ENCODE measurements around the gene ODAD2.

- TF ChIP-seq CTCF (conservative IDR thresholded peaks at IDR 0.05; ENCODE audit: low read length) (no peak), EZH2phosphoT487 (IDR thresholded peaks at IDR 0.05; ENCODE audit: borderline replicate concordance) (no peak)
Observed at GRCh38 chr10:28036587-28036986, 37.7 kb upstream of the ODAD2 start.

All from Loucy (cell line).